Measurements from ENCODE around the gene ACOX2. TPM values are rescaled to one million over a fixed set of nuclear protein-coding genes. Genes with fewer than 3 reads are reported as not detected.

The ACOX2 gene
- total and polyA plus RNA-seq, 2 of the 8 experiments (the other 6 are each of a cell fraction or from before 2014, with no cell fraction given): 3.2 to 9.2 TPM

GRCh38 chr3:58485801-58486435 lies 51.1 kb downstream of the ACOX2 start:
- Histone ChIP-seq H3K14ac (ENCODE audit: insufficient read length) (no peak overlapping the region), H3K4me2 (ENCODE audit: insufficient read depth in 1 of 2, low read depth in 2 of 2, low read length in 2 of 2) (no peak overlapping the region), H3K27me3 (replicated peaks in 1 of 4; ENCODE audit: control insufficient read depth in 3 of 4, extremely low read depth in 1 of 4, insufficient read depth in 3 of 4, low read length in 3 of 4) (peaks cover 0 to 4% (median 0%) of the 10 kb centered on the region in 4 experiments; a peak in 1 of 7 replicates), H3K18ac (ENCODE audit: extremely low read depth, low read length) (no peak overlapping the region), H2AFZ (ENCODE audit: low read length) (no peak overlapping the region), H3K9ac (replicated peaks in 1 of 4; ENCODE audit: extremely low read depth in 1 of 4, low read depth in 3 of 4, low read length in 3 of 4) (no peak overlapping the region), H2AK5ac (ENCODE audit: low read depth, low read length) (no peak overlapping the region), H3K36me3 (ENCODE audit: control insufficient read depth in 2 of 4, insufficient read depth in 4 of 4, low read length in 3 of 4) (no peaks in the 10 kb centered on the region), H3K4ac (replicated peaks; ENCODE audit: insufficient read length, low read depth, low read length) (no peak overlapping the region), H3K23ac (ENCODE audit: insufficient read length) (no peak overlapping the region), H4K8ac (ENCODE audit: extremely low read depth, insufficient read depth, low read length) (no peak overlapping the region), H2BK20ac (ENCODE audit: low read length) (no peak overlapping the region), H3K27ac (ENCODE audit: low read depth, low read length) (no peak overlapping the region), H2BK15ac (ENCODE audit: low read length) (no peak overlapping the region), H3K79me1 (ENCODE audit: low read depth, low read length) (no peaks in the 10 kb centered on the region), H4K91ac (replicated peaks; ENCODE audit: insufficient read length, low read length) (no peak overlapping the region), H2BK120ac (replicated peaks; ENCODE audit: low read depth, low read length) (no peak overlapping the region), H2BK12ac (ENCODE audit: low read depth, low read length) (no peak overlapping the region), H3K4me1 (replicated peaks in 1 of 4; ENCODE audit: control insufficient read depth in 3 of 4, insufficient read depth in 4 of 4, low read length in 3 of 4) (peaks cover 0 to under 1% (median under 1%) of the 10 kb centered on the region in 4 experiments; a peak in 3 of 7 replicates), H4K20me1 (replicated peaks in 1 of 2; ENCODE audit: control insufficient read depth in 1 of 2, insufficient read depth in 2 of 2, low read length in 2 of 2) (no peaks in the 10 kb centered on the region), H3K4me3 (ENCODE audit: extremely low read depth in 1 of 4, insufficient read depth in 2 of 4, low read depth in 3 of 4, low read length in 4 of 4) (no peak overlapping the region), H4K5ac (ENCODE audit: insufficient read length, low read depth, low read length) (no peak overlapping the region), H3K9me3 (ENCODE audit: insufficient read depth in 2 of 2, low read depth in 1 of 2, low read length in 1 of 2) (no peaks in the 10 kb centered on the region), H3K56ac (replicated peaks; ENCODE audit: insufficient read length, low read depth, low read length) (no peak overlapping the region), H2BK5ac (ENCODE audit: low read depth, low read length) (no peak overlapping the region), H3K79me2 (ENCODE audit: control insufficient read depth in 1 of 2, insufficient read depth in 2 of 2, low read length in 2 of 2) (no peaks in the 10 kb centered on the region), H3K23me2 (ENCODE audit: low read depth, low read length) (no peaks in the 10 kb centered on the region; the same call in 1 of the 2 replicates)
- DNase-seq (ENCODE audit: low read depth in 1 of 2, low spot score in 2 of 2): no peak
- ChIA-PET CTCF (ENCODE audit: partially characterized antibody) (interaction anchor here (0.5 to 1.9 kb wide), 11 partner anchors 9 to 403 kb away, joined by 3 to 9 read pairs (median 3); no protein-coding TSS in a partner anchor), POLR2A (ENCODE audit: partially characterized antibody) (interaction anchor here (1.2 kb wide), 1 partner anchor 53 kb away, joined by 3 read pairs; the partner anchor contains the start of gene PDHB)
- no peak for FAIRE-seq
- WGBS, 2 experiments (ENCODE audit: extremely low coverage in 1 of 2, insufficient coverage in 1 of 2, insufficient read length in 1 of 2, insufficient replicate concordance in 2 of 2, low coverage in 1 of 2, low lambda C conversion rate in 2 of 2, missing lambda C conversion rate in 1 of 2): 87% methylated on average over 6 of the region's 6 CpGs; no CpG with 5 or more reads in 1 of the 2 experiments
- no peak for TF ChIP-seq KDM1A (IDR thresholded peaks at IDR 0.05; ENCODE audit: borderline replicate concordance, low read length)
- TF ChIP-seq HDAC6 (IDR thresholded peaks at IDR 0.05; ENCODE audit: low read depth, low read length): no peak
- TF ChIP-seq TAF7 (optimal IDR thresholded peaks at IDR 0.05; ENCODE audit: borderline replicate concordance, low read depth, low read length): no peak
- no peak for TF ChIP-seq HDAC2 (IDR thresholded peaks at IDR 0.05; ENCODE audit: borderline replicate concordance in 1 of 2, low read depth in 2 of 2, low read length in 2 of 2)

Measured in H1 (cell line).